ENCODE results near the gene ZRANB1.
A peak's percentile ranks its signal among the peaks of the same experiment; 100 is the strongest.

ZRANB1 gene

GRCh38 chr10:125023862-125024496 is 82.1 kb downstream of the ZRANB1 start:
- DNase-seq, result peak; percentile 21

GRCh38 chr10:125024497-125025234 is 82.7 kb downstream of the ZRANB1 start:
- no peak for DNase-seq

GRCh38 chr10:125025341-125025740 is 83.4 kb downstream of the ZRANB1 start:
- DNase-seq, result no peak

- DNase-seq, result no peak
These were observed 84.4 kb downstream of the ZRANB1 start for GRCh38 chr10:125026036-125026931.

- no peak for DNase-seq
These were observed 85.2 kb downstream of the ZRANB1 start for GRCh38 chr10:125026974-125027735.

- no peak for DNase-seq
These were observed 86.2 kb downstream of the ZRANB1 start for GRCh38 chr10:125027871-125028869.

GRCh38 chr10:125029584-125030242 is 87.8 kb downstream of the ZRANB1 start:
- DNase-seq, result no peak

GRCh38 chr10:125030567-125031197 is 88.8 kb downstream of the ZRANB1 start:
- DNase-seq, result no peak

- DNase-seq, result no peak
These were observed 90.6 kb downstream of the ZRANB1 start for GRCh38 chr10:125032474-125033020.

GRCh38 chr10:125033146-125033924 is 91.4 kb downstream of the ZRANB1 start:
- no peak for DNase-seq

GRCh38 chr10:125034675-125035074 is 92.8 kb downstream of the ZRANB1 start:
- no peak for DNase-seq

GRCh38 chr10:125035136-125035535 is 93.2 kb downstream of the ZRANB1 start:
- DNase-seq, result no peak

GRCh38 chr10:125035588-125036295 is 93.8 kb downstream of the ZRANB1 start:
- no peak for DNase-seq

GRCh38 chr10:125037145-125037877 is 95.4 kb downstream of the ZRANB1 start:
- DNase-seq, result no peak
